Endodermal cell (in vitro differentiated cells): ENCODE data around the gene ABCG1. TPM values are rescaled to one million over a fixed set of nuclear protein-coding genes. Genes with fewer than 3 reads are reported as not detected.

Experiments
- DNase-seq: peaks from one replicate; pipeline ENCODE4 v3.0.0-alpha.2; 2017
- H3K27ac ChIP-seq: 2 replicates; pipeline ENCODE4 v1.5.1; 2013; ENCODE audit warnings: mild to moderate bottlenecking, low read depth, low read length, moderate library complexity
- H3K27me3 ChIP-seq: 2 replicates; pipeline ENCODE4 v1.6.1; 2013; ENCODE audit warnings: mild to moderate bottlenecking, low read length, moderate library complexity; ENCODE audit not compliant: insufficient read depth, control insufficient read depth, poor library complexity, severe bottlenecking
- H3K36me3 ChIP-seq: 2 replicates; pipeline ENCODE4 v1.7.0; 2013; ENCODE audit warnings: mild to moderate bottlenecking, low read length, moderate library complexity; ENCODE audit not compliant: control insufficient read depth, insufficient read depth
- H3K4me1 ChIP-seq: one replicate; pipeline ENCODE4 v1.7.0; 2013; ENCODE audit warnings: low read length; ENCODE audit not compliant: control insufficient read depth, insufficient read depth
- H3K4me3 ChIP-seq: 2 replicates; pipeline ENCODE4 v1.5.1; 2013; ENCODE audit warnings: mild to moderate bottlenecking, low read length, moderate library complexity
- H3K9ac ChIP-seq: 2 replicates; pipeline ENCODE4 v1.6.1; 2013; ENCODE audit warnings: mild to moderate bottlenecking, low read length, moderate library complexity; ENCODE audit not compliant: poor library complexity, severe bottlenecking; ENCODE audit errors: extremely low read depth
- H3K9me3 ChIP-seq: 2 replicates; pipeline ENCODE4 v1.6.1; 2013; ENCODE audit warnings: mild to moderate bottlenecking, low read length, moderate library complexity; ENCODE audit not compliant: control insufficient read depth
- H3K27ac Mint-ChIP-seq: 2 replicates; pipeline ENCODE4 v1.8.0; 2020; ENCODE audit warnings: mixed read lengths
- H3K27me3 Mint-ChIP-seq: 2 replicates; pipeline ENCODE4 v1.8.0; 2021; ENCODE audit warnings: mild to moderate bottlenecking, mixed read lengths; ENCODE audit not compliant: insufficient read depth
- H3K36me3 Mint-ChIP-seq: 2 replicates; pipeline ENCODE4 v1.8.0; 2020; ENCODE audit warnings: low read depth, mixed read lengths
- H3K4me1 Mint-ChIP-seq: 2 replicates; pipeline ENCODE4 v1.8.0; 2020; ENCODE audit warnings: mixed read lengths
- H3K4me3 Mint-ChIP-seq: 2 replicates; pipeline ENCODE4 v1.8.0; 2020; ENCODE audit warnings: mild to moderate bottlenecking, moderate library complexity, mixed read lengths
- H3K9me3 Mint-ChIP-seq: 2 replicates; pipeline ENCODE4 v1.8.0; 2020; ENCODE audit warnings: mild to moderate bottlenecking, mixed read lengths
- CTCF ChIP-seq: fragments of 200-600 bp; sonication (generic); conservative IDR thresholded peaks from 2 replicates; pipeline ENCODE4 v1.5.0; 2021; ENCODE audit warnings: antibody characterized with exemption, mild to moderate bottlenecking
- WGBS, 2 experiments: methylation state at CpG; one replicate each; pipeline versions ENCODE4 v1.1.5 to v1.1.7; 2013; ENCODE audit warnings: missing lambda C conversion rate in 2 of 2, mixed read lengths in 1 of 2; ENCODE audit not compliant: insufficient coverage in 1 of 2, insufficient read length in 1 of 2; 5-methylcytosine and 5-hydroxymethylcytosine counted together
- total RNA-seq, 2 donors: library from RNA; stranded (reverse); fragmentation: NEBNext Ultra II Directional in 1 of 2; extraction: Animal tissue kit (Norgen Biotek cat#: 25700) in 1 of 2; gene quantifications; 2 replicates in 1 of 2; 3 replicates in 1 of 2; pipeline ENCODE4 v1.2.1, GENCODE V29; 2021

ABCG1 gene
- total RNA-seq, 2 donors from 2014 or later = 1.6 to 5.4 TPM

GRCh38 chr21:42302794-42303193 lies 83.9 kb downstream of the ABCG1 start:
- no peaks in the 10 kb centered on the region for H3K9me3 Mint-ChIP-seq
- H3K4me3 Mint-ChIP-seq = no peak overlapping the region
- no peak overlapping the region for H3K4me3 ChIP-seq
- H3K9me3 ChIP-seq = no peaks in the 10 kb centered on the region
- H3K27ac ChIP-seq = no peak overlapping the region
- no peaks in the 10 kb centered on the region for H3K36me3 Mint-ChIP-seq
- WGBS, 2 experiments = 77 to 80% methylated on average over 5 to 7 of the region's 7 CpGs
- no peak for TF ChIP-seq CTCF
- H3K27ac Mint-ChIP-seq = no peak overlapping the region
- DNase-seq = no peak
- H3K27me3 Mint-ChIP-seq = no peaks in the 10 kb centered on the region
- no peaks in the 10 kb centered on the region for H3K36me3 ChIP-seq
- H3K4me1 ChIP-seq = peaks cover 7% of the 10 kb centered on the region
- peaks cover 15% of the 10 kb centered on the region for H3K4me1 Mint-ChIP-seq
- no peaks in the 10 kb centered on the region for H3K27me3 ChIP-seq
- H3K9ac ChIP-seq = no peak overlapping the region

GRCh38 chr21:42303443-42303842 lies 84.5 kb downstream of the ABCG1 start:
- Histone ChIP-seq H3K36me3 (no peaks in the 10 kb centered on the region), H3K27ac (no peak overlapping the region), H3K4me1 (peaks cover 3% of the 10 kb centered on the region), H3K4me3 (no peak overlapping the region), H3K9me3 (no peaks in the 10 kb centered on the region), H3K9ac (no peak overlapping the region), H3K27me3 (no peaks in the 10 kb centered on the region)
- no peak overlapping the region for H3K27ac Mint-ChIP-seq
- no peak overlapping the region for H3K4me3 Mint-ChIP-seq
- TF ChIP-seq CTCF = no peak
- DNase-seq = no peak
- 94 to 95% methylated on average over 2 of the region's 3 CpGs for WGBS, 2 experiments
- no peaks in the 10 kb centered on the region for H3K36me3 Mint-ChIP-seq
- no peaks in the 10 kb centered on the region for H3K27me3 Mint-ChIP-seq
- H3K9me3 Mint-ChIP-seq = no peaks in the 10 kb centered on the region
- peaks cover 9% of the 10 kb centered on the region for H3K4me1 Mint-ChIP-seq

- H3K27ac ChIP-seq = no peak overlapping the region
- Mint-ChIP-seq H3K4me1 (peaks cover 3% of the 10 kb centered on the region), H3K27ac (no peak overlapping the region), H3K4me3 (no peak overlapping the region), H3K27me3 (no peaks in the 10 kb centered on the region), H3K9me3 (no peaks in the 10 kb centered on the region), H3K36me3 (no peaks in the 10 kb centered on the region)
- peak; percentile 23 for DNase-seq
- no peak overlapping the region for H3K9ac ChIP-seq
- no peaks in the 10 kb centered on the region for H3K9me3 ChIP-seq
- 93 to 97% methylated on average over 12 to 22 of the region's 22 CpGs for WGBS, 2 experiments
- no peaks in the 10 kb centered on the region for H3K27me3 ChIP-seq
- no peaks in the 10 kb centered on the region for H3K36me3 ChIP-seq
- no peak for TF ChIP-seq CTCF
- no peak overlapping the region for H3K4me3 ChIP-seq
- H3K4me1 ChIP-seq = no peaks in the 10 kb centered on the region
Observed at GRCh38 chr21:42304556-42305454, 85.9 kb downstream of the ABCG1 start.
